HG02885 (cell line): Measurements from ENCODE around the gene TFCP2L1.
"Not testable (repeated sequence)": the region's sequence is repeated elsewhere in the genome, so short reads cannot be mapped to it uniquely, and the experiment has no call there.

Experiments used
- ATAC-seq: cut with Tn5 transposase; IDR thresholded peaks from one replicate; pipeline ENCODE4 v1.9.1; 2021; ENCODE audit warnings: mild to moderate bottlenecking; ENCODE audit not compliant: unreplicated experiment, poor library complexity

TFCP2L1 gene

DNA sequence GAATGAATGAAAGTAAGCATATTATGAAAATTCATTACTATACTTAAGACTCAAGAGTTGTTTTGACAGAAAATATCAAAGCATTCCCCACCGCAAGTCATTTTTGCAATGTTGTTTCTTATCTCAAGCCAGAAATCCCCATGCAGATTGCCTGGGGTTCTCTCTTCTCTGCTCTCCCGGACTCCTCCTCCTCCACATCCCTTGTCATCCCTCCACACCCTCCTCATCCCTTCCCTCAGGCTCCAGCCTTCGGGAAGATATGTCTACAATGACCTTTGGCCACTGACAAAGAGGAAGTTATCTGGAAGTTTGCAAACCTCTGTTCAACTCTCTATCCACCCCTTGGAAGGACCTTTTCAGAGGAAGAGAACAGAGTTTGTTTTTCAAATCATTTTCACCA, 11.9 kb downstream of the TFCP2L1 start:
- no peak for ATAC-seq

DNA sequence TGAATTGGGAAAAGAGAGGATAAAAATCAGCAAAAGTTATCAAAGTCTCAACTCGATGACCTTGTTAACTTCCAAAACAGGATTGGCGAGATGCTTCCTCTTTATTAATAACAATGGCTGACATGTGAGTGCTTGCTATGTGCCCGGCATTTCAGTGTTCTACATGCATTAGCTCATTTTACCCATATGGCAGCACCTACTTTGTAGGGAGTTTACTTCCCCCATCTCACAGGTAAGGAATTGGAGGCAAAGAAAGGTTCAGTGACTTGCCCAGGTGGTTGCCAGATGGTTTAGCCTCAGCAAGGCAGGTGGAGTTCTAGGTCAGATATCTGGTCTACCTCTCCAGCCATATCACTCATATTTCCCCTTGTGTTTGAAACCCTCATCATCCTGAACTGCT, 12.4 kb downstream of the TFCP2L1 start:
- ATAC-seq, result no peak

GRCh38 chr2:121269436-121269835, 15.6 kb downstream of the TFCP2L1 start:
- not testable (repeated sequence) for ATAC-seq

DNA sequence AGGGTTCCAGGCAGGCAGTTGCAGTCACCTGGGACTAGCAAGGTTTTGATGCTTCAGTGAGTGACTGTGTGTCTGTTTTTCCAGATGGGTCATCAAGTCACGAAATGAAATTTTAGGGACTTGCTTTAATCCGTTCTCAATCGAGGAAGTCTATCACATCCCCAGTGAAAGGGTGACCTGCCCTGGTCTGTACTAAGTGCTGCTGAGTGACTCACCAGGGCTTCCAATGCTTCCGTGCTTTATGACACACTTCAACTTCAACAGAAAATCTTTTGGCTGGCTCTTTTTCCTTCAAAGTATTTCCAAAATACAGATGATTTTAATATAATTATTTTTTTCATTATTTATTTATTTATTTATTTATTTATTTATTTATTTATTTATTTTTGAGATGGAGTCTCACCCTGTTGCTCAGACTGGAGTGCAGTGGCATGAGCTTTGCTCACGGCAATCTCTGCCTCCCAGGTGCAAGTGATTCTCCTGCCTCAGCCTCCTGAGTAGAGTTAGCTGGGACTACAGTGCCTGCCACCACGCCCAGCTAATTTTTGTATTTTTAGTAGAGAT, 18.4 kb downstream of the TFCP2L1 start:
- no peak for ATAC-seq

GRCh38 chr2:121263996-121264715, 20.8 kb downstream of the TFCP2L1 start:
- ATAC-seq, result no peak

DNA sequence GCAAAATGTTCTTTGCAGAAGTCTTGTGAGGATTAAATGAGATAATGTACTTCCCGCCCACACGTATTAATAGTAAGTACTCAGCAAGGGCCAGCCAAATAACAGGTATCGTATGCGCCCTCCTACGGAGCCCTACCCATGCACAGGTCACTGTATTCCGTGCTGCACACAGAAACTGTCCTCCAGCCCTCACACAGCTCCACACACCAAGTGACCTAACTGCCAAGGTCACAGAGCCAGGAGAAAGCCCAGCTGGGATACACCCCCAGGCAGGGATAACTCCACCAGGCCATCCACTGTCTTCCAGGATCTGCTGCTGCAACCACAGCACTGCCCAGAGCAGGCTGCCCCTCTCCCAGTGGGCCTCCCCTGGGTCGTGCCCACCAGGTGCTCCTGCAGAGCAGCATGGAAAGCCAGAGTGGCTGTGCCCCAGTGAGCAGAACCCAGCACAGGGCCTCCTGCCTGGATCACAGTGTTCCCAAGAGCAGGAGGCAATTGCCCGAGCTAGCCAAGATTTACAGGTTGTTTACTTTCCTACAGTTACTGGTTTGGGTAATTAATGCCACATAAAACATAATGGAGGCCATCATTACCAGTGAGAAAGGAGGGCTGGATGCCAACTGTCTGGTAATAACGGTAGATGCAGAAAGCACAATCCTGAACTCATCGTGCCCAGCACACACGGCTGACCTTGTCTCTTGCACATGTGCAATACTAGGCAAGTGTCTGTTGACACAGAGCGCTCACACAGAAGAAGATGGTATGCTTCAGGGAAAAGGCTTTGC, 24.4 kb downstream of the TFCP2L1 start:
- no peak for ATAC-seq

GRCh38 chr2:121258051-121258450, 27.0 kb downstream of the TFCP2L1 start:
- no peak for ATAC-seq

GRCh38 chr2:121257480-121257840, 27.5 kb downstream of the TFCP2L1 start:
- no peak for ATAC-seq

GRCh38 chr2:121256720-121257479, 28.1 kb downstream of the TFCP2L1 start:
- ATAC-seq, result no peak

- no peak for ATAC-seq
Measured at GRCh38 chr2:121255358-121255757, 29.6 kb downstream of the TFCP2L1 start.

- ATAC-seq, result no peak
Measured at GRCh38 chr2:121254748-121255147, 30.3 kb downstream of the TFCP2L1 start.

DNA sequence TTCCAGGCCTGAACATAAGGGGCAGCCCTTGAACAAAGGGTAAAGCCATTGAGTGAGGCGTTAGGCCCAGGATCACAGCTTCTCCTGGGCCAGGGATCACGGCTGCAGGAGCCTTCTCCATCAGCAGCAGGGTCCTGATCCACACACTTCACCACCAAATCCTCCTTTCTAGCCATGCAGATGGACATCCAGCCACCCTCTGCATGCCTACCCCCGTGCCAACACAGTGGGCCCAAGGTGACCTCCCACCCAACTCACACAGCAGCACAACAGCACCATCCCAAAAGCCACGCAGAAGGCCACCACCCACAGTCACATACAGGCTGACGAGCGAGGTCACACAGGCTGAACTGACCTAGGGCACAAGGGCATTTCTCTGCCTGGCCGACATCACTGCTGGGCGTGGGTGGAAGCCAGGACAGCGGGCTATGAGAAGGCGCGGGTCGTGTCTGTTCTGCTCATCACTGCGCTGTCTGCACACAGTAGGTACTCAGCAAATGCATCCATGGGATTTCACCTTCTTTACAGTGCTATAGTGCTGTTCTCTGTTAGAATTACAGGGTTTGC, 31.2 kb downstream of the TFCP2L1 start:
- no peak for ATAC-seq

DNA sequence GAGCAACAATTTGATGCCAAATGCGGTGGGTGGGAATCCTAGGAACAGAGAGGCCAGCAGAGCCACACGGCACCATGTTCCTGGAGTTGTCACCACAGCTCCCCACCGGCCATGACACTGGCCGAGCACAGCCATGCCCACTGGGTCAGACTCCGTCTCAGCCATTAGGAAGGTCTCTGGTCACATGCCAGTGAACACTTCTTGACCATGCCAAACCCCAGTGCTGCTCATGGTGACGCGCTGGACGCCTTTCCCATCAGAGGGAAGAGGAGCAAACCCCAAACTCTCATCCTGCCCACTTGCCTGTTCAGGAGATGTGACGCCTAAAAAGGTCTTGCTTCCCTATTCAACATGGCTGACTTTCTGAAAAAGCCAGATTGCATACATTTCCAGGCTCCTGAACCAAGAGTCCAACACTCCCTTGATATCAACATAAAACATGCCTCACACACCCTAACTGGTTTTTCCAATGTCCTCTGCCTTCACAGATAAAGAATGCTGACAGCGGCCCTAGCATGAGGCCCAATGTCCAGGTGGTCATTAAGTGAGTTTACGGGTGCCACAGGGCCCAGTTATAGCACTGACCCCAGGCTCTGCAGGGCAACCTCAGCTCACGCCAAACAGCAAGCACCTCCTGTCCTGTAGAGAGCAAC, 31.9 kb downstream of the TFCP2L1 start:
- no peak for ATAC-seq

GRCh38 chr2:121251497-121251896, 33.5 kb downstream of the TFCP2L1 start:
- no peak for ATAC-seq

GRCh38 chr2:121248766-121249343, 36.1 kb downstream of the TFCP2L1 start:
- no peak for ATAC-seq

GRCh38 chr2:121247971-121248370, 37.0 kb downstream of the TFCP2L1 start:
- no peak for ATAC-seq

DNA sequence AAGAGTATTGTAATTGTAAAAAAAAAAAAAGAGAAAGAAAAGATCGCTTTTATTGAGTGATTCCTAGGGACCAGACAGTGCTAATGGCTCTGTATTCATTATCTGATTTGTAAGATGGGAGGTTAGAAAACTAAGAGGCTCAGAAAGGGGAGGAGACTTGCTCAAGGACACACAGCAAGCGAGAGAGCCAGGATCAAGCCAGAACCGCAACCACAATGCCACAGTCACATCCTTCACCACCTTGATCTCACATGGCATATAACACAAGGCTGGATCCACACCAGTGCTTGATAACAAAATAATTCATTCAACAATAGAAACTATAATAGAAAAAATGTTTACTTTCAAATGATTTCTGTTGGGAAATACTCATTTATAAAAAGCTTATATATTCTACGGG, 37.5 kb downstream of the TFCP2L1 start:
- ATAC-seq, result no peak

DNA sequence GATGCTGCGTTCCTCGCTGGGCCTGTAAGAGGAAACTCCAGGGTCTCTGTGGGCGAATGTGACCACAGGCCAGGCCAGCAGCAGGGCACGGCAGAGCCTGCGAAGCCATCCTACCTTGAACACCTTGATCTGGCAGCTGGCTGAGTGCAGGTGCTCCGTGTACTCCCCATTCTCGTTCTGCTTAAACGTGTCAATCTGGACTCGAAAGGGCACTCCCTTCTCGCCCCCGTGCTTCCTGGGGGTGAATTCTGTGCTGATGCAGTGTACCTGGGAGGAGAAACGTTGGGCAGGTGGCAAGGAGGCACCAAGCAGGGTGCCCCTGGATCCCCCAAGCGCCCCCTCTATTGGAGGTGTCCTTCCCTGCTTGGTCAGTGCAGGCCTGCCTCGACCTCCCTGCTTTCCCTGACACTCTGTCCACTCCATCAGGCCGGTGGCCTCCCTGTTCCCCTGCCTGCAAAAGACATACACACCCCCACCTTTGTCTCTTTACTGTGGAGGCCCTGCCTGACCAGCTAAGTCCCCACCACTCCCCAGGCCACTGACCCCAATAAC, 38.2 kb downstream of the TFCP2L1 start:
- ATAC-seq, result no peak

DNA sequence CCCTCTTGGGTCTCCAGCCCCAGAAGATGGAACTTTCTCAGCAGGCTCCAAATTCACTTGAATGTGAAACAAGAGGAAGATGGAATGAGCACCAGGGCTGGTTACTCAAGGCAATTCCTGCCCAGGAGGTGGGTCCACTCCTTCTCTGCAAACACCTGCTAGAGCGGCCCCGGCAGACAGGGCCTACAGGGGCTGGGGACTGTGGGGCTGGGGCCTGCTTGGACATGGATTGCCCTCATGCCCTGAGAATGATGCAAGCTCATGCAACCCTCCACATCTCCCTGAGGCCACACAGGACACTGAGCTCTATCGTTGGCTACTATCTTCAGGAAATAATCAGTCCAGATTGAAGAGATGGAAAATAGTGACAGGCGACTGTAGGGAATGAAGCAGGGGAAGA, 39.1 kb downstream of the TFCP2L1 start:
- ATAC-seq, result no peak
